HG03045 (cell line): ENCODE results near the gene MRPS11.
"Not testable (repeated sequence)": the region's sequence is repeated elsewhere in the genome, so short reads cannot be mapped to it uniquely, and the experiment has no call there.

Source experiments
- ATAC-seq: cut with Tn5 transposase; IDR thresholded peaks from one replicate; pipeline ENCODE4 v1.9.1; 2021; ENCODE audit warnings: mild to moderate bottlenecking, moderate library complexity; ENCODE audit not compliant: unreplicated experiment

Gene MRPS11

DNA sequence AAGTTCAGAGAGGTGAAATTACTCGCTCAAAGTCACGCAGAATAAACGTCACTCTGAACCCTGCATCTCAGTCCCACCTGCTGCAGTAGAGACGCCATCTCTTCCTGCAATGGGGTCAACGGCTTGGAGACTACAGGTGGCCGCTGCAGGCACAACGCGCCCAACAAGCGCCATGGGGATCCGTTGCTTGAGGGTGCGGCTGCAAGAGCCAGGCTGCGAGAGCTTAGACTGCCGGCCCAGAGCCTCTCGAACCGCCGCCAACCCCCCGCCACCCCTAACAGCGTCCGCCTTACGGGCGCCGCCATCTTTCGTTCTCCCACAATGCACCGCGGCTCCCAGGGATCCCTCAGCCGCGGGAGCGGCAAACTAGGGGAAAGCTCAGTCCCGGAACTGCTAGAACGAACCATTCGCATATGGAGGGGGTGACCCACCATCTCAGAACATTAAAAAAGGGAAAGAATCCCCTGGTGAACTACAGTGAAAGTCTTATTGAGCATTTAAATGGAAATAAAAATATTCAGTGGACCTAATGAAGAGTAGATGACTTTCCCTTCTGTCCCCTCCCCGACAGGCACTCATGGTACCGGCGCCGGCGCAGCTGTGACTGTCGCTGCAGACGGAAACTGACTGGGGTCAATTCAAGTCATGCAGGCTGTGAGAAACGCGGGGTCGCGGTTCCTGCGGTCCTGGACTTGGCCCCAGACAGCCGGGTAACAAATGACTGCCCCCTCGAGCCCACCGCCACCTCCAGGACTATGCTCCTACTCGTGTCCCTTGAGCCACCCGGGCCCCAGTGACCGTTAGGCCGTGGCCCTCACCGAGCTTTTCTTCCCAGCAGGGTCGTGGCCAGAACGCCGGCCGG, at the start of gene MRPS11, which contains the start of gene MRPL46:
Gene MRPS11 (plus strand): TSS at position 636 of the 862 bp plus-strand sequence. CDS start 10 bp downstream, at position 646.
Gene MRPL46 (minus strand): TSS at position 316 of the 862 bp plus-strand sequence. CDS start 11 bp downstream, at position 305.
- ATAC-seq = peak; percentile 87

DNA sequence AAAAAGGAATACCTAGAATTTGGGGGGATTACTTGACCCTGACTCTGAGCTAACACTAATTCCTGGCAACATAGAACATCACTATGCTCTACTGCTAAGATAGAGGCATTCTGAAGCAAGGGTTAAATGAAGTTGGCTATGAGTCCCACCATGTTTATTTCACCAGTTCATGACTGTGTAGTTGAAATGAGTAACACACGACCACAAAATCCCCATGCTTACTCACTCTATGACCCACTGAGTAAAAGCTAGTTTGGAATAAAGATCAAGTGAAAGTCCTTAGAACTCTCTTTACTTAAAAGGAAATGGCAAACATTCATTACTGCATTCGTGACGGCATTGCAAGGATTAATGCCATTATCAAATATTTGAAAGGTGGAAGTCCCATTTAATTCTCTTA, 47.7 kb upstream of the MRPS11 start:
- ATAC-seq = no peak

DNA sequence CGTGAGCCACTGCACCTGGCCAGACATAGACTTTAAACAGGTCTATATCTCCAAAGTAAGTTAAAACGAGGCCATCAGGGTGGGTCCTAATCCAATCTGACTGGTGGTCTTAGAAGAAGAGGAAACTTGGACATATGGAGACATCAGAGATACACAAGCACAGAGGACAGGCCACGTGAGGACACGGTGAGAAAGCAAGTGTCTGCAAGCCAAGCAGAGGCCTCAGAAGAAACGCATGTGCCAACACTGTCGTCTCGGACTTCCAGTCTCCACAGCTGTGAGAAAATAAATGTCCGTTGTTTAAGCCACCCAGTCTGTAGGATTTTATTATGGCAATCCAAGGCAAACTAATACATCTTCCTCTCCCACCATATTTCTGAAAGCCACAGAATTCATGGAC, 44.2 kb upstream of the MRPS11 start:
- no peak for ATAC-seq

DNA sequence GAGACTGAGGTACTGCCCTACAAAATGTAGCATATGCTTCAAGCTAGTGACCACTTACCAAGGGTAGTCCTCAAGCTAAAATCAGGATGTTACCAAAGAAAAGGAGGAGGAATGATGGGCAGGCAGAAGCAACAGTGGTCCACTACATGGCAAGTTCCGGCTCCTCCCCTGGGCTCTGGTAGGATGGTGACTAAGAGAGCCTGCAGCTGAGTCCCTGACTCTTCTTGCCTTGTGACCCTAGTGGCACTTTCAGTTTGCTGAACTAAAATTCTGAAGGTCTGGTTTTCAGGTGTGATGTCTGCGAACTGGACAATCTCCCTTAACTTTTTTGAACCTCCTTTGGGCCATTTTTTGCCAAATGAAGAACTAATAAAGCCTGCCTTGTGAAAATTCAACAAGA, 41.2 kb upstream of the MRPS11 start:
- ATAC-seq = no peak

DNA sequence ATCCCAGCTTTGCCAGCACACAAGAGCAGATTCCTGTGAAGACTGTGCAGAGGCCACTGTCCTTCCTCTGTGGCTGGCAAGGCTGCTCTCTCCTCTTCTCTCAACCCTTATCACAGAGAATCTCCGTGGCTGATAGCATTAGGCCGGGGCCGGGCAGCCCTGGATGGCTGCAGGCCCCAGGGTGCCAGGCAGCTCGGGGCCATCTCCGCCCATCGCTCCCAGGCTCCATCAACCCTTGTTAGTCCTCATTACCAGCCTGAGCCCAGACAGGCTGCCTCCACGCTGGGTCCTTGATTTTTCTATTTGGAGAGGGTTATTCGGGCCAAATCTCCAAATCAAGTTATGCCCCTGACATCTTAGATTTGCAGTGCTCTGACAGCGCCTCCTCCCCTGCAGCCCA, 39.5 kb upstream of the MRPS11 start:
- no peak for ATAC-seq

DNA sequence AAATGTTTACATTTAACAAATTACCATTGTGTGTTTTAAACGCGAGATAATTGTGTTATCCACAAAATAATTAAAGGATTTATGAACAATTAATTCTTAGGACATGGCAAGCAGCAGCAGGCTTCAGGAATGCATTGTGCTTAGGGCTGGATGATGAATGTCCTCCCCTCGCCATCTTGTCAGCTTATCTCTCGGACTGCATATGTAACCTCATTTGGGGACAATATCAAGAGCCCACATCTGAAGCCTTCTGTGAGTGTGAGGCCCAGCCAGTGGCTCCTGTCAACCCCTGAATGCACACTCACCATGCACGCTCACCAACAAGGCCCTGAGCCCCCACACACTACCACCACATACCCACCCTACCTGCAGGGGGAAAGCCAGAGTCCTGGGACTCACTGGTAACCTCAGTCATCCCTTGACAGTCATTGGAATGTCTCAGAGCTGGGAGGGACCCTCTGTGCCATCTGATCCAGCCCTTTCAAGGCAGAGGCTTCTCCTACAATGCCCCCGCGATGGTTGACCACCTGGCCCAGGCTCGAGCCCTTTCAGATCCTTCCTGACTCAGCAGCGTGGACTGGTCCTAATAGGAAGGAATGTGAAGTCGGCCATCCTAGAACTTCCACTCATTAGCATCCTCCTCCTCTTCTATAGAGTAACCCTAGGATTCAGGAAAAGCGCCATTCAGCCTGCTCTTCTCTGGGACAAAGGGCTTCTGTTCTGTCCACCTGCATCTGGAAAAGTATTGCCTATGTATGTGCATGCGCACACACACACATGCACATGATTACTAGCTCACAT, 38.5 kb upstream of the MRPS11 start:
- no peak for ATAC-seq

DNA sequence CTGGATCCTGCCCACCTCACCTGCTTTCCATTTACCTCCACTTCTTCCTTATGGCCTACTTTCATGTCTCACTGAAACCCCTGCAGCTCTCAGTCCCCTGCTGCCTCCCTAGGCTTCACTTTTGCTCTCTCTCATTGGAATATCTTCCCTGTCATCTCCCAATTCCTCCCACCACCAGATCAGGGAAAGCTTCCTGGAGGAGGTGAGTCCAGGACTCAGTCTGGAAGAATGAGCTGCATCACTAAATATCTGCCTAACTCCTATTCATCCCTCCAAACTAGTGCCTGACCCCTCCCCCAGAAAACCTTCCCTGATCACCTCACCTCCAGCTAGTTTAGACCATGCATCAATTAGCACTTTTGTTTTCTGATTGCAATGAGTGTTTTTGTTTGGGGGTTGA, 37.5 kb upstream of the MRPS11 start:
- no peak for ATAC-seq

DNA sequence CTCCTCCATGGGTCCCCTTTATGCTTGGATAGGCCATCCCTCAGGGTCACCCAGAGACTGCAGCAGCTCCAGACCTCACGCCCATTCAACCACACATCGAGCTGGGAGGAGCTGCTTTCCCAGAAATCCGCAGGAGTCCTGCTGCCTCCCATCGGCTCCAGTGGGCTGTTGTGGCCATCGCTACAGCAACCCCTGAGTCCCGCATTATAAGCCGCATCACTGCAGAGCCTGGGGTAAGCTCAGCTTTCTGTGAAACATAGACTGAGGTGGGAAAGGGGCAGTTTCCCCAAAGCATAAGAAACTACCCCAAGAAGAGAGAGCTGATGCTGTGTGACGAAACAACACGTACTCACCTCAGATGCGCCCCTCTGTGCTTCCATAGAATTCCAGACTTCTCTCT, 36.1 kb upstream of the MRPS11 start:
- ATAC-seq = no peak

DNA sequence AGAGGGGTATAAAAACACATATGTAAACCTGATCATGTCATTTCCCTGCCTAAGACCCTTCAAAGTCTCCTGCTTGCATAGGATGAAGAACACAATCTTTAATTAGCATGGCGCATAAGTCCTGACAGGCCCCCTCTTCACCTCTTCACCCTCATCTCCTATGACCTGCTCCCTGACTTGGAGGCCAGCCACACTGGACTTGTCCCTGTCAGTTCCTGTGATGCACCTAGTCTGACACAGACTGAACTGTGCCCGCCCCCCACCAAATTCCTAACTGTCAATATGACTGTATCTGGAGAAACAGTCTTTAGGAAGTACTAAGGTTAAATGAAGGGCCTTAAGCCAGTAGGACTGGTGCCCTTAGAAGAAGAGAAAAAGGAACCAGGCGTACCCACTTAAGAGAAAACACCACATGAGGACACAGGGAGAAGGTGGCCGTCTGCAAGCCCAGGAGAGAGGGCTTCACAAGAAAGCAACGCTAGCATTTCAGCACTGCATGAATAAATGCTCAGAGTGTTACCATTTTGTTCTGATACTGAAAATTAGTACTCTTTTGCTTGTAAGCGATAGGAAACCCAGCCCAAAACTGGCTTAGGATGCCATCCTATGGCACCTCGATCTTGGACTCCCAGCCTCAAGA, 34.3 kb upstream of the MRPS11 start:
- ATAC-seq = no peak

DNA sequence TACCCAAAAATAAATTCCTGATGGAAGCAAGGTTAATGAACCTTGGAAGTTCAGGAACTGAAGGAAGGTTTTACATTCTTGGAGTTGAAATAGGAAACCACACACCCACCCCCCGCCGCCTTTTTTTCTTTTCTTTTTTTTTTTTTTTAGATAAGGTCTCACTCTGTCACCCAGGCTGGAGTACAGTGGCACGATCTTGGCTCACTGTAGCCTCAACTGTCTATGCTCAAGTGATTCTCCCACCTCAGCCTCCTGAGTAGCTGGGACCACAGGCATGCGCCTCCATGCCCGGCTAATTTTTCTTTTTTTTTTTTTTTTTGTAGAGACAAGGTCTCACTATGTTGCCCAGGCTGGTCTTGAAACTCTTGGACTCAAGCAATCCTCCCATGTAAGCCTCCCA, 33.4 kb upstream of the MRPS11 start:
- not testable (repeated sequence) for ATAC-seq

DNA sequence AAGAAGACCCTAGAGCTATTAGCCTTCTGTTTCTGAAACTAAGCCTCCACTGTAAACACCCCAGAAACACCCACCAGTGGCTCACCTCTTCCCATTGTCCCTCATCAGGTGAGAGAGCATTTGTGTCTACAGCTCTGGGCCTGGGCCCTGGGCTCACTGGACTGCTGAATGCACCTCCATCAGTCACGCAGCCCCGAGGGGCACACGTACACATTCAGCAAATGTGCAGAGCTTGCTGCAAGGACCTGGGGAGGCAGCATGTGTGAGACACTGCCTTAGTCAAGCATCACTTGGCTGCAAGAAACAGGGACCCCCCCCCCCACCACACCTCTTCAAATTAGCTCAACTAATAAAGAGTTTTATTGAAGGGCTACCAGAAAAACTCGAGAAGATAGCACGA, 29.3 kb upstream of the MRPS11 start:
- ATAC-seq = no peak

DNA sequence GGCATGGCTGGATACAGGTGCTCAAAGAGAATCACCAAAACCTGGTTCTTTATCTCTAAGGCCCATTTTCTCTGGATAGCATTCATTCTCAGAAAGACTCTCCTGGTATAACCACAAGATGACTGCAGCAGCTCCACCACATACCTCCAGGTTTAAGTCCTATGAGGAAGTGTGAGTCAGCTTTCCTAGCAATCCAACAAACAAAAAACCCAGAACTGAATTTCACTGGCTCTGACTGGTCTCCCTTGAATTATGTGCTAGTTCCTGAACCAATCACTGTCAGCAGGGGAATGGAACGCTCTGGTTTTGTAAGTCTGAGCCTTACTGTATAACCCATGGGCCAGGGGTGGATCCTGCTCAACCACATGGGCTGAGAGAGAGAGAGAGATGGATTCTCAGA, 27.5 kb upstream of the MRPS11 start:
- no peak for ATAC-seq

DNA sequence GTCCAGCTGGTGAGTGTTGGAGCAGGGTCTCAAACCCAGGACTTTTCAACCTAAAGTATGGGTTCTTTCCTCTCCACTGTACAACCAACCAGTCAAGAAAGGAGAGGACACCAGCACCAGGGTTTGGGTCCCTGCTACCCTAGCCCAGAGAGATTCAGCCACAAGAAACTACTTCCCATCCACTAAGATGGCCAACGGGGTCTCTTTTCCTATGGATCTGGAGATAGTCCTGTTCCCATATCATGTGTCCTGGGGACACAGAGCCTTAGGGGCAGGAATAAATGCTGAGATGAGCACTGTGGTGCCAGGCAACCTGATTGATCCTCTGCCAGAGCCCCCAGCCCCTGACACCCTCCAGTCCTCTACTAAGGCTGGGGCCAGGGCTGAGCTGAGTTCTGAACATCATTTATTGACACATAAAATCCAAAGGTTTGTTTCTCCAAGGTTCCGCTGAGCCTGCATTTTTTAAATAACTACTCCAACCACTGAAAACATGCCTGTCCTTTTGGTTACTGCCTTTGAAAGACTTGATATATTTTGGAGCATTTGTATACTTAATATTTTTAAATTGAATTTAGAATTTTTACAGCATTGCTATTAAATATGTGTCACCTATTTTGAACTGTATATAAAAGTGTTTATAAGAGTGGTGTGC, 26.3 kb upstream of the MRPS11 start:
- no peak for ATAC-seq

DNA sequence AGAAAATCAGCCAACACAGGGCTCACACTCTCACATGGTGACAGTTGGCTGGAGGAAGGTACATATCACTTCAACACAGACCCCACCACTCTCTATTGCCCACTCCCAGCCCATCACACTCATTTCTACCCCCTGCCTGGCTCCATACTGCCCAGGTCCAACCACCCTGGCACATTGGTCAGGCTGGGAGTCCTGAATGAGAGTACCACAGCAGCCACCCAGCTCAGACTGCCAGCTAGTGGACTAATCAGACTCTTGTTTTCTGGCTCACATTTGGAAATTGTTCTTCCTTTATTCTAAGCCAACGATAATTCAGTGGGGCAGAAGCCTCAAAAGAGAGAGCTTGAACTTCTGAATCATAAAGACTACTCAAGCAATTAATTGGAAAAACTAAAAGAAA, 20.3 kb upstream of the MRPS11 start:
- ATAC-seq = no peak

DNA sequence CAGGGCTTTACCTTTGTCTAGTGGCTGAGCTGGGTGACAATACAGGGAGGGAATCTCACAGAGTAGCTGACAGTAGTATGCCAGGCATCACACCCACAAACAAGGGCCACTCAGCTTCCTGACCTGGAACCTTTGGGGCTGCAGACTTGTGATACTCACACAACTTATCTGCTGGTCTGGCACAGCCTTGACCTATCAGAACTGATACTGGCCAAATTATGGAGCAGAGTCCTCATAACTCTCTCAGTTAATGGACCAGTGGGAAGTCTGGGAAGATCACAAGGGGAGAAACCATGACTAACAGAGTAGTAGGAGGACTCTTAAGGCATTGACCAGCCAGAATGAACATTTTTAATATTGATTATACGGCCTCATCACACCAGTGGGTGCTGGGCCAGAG, 19.8 kb upstream of the MRPS11 start:
- no peak for ATAC-seq

DNA sequence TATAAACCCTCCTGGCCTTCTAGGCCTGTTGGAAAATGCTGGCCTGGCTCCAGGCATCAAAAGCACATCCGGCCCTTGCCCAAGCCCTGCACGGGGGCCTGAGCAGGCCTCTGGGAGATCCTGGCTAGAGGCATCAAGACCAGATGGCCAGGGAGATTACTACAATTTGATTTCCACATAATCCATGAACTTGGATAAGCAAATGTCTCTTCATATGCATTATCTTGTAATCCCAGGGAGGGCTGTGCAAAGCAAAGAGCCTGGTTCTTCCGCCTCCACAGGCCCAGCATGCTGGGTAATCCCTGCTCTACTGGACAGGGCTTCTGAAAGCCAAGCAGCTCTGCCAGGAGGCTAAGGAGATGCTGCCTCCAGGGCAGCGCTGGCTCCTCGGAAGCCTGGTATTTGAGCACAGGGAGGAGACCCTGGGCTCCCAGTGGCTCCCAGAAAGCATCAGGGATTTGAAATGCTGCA, 18.5 kb upstream of the MRPS11 start:
- no peak for ATAC-seq

DNA sequence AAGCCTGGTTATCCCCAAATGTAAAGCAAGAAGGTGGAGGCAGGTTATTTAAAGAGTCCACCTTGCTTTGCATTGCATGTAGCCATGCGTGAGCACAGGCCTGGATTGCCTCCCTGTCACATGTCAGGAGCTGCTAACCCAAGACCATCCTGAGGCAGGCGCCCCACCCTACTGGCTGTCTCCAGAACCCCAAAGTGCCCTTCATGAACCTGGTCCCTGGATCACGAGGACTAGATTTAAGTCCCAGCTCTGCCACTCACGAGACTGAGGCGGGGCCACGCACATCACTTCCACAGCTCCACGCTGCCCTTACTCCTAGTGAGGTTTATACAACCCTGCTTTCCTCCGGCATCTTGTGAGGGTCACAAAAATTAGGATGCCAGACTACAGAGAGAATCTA, 17.9 kb upstream of the MRPS11 start:
- no peak for ATAC-seq

DNA sequence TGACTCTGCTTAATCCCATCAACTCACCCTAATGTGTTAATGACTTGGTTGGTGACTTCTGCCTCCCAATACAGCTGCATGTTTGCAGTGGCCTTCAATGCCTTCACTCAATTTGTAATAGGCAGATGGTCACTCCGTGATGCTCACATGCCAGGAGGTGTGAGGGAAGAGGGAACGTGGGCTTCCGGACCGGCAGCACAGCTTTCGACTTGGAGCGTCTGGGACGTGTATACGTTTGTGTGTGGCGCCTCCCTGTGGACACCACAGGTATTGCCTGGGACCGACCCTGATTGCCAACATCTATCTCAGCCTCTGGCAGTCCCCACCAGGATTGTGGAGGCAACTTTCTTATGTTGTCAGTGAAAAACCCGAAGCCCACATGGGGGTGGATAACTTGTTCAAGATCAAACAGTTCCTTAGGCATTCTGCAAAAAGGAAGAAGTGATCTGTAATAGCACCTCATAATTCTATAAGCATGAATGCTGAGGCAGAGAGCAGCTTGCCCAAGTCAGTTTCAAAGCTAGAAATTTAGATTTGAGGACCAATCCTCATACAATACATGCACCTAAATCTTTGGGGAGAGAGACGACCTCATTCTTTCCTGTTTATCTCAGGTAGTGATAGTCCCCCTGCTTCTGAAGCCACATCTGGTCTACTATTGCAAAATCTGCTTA, 17.2 kb upstream of the MRPS11 start:
- no peak for ATAC-seq

DNA sequence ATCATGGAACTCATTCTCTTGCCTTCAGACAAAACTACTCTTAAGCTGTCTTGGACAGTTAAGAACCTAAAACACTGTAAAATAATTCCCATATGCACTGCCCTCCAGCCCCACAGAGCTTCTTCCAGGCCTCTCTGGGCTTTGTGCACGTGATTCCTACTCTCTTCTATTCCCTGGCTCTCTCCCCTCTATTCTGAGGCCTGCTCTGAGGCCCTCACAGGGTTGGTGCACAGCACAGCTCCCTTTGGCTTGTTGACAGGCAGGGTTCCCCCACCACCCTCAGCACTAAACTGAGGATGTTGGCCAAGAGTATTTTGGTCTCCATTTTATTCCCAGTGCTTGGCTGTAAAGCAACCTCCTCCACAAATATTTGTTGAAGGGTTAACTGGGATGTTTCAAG, 13.9 kb upstream of the MRPS11 start:
- no peak for ATAC-seq

DNA sequence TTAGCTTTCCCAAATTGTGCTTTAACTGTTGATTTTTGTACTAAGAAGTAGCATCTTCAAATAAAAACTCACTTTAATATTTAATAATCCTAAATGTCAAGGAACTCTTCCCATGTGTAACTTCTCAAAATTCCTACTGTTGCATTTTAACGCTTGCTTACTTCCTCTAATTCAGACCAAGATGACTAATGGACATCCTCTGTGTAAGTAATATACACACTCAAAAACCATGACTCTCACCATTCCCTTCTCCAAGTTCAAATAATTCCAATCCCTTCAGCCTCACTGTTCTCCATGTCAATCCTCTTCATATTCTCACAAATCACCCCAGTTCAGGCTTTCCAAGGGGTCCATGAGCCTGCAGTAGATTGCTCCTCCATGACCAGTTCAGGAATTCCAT, 13.3 kb upstream of the MRPS11 start:
- ATAC-seq = no peak
